Measurements from ENCODE around the gene ZSWIM6. TPM values are rescaled to one million over a fixed set of nuclear protein-coding genes. Genes with fewer than 3 reads are reported as not detected.

The ZSWIM6 gene
- total RNA-seq, 1 donor from 2014 or later = 18.1 TPM

GRCh38 chr5:61449804-61450492 lies 117.9 kb downstream of the ZSWIM6 start:
- Histone ChIP-seq H3K27ac (no peak overlapping the region), H3K9me3 (peaks cover 17% of the 10 kb centered on the region), H3K36me3 (no peaks in the 10 kb centered on the region), H3K27me3 (ENCODE audit: low read depth) (no peaks in the 10 kb centered on the region), H3K4me3 (no peak overlapping the region), H3K4me1 (peaks cover 20% of the 10 kb centered on the region)
- ATAC-seq (peak; percentile 37 to 78), DNase-seq (no peak)
- intact Hi-C loops (cut with DNase I) = no loop called here
- no peak for TF ChIP-seq CTCF (IDR thresholded peaks at IDR 0.05)

GRCh38 chr5:61450493-61451279 lies 118.6 kb downstream of the ZSWIM6 start:
- DNase-seq = no peak

GRCh38 chr5:61455179-61456006 lies 123.3 kb downstream of the ZSWIM6 start:
- no peaks in the 10 kb centered on the region for H3K27me3 ChIP-seq (ENCODE audit: low read depth)
- DNase-seq = no peak
- no peak overlapping the region for H3K27ac ChIP-seq
- H3K4me1 ChIP-seq = peaks cover 13% of the 10 kb centered on the region
- no peaks in the 10 kb centered on the region for H3K9me3 ChIP-seq
- H3K4me3 ChIP-seq = no peak overlapping the region
- TF ChIP-seq CTCF (IDR thresholded peaks at IDR 0.05) = no peak
- ATAC-seq = no peak
- intact Hi-C loops (cut with DNase I) = no loop called here
- H3K36me3 ChIP-seq = no peaks in the 10 kb centered on the region

More at GRCh38 chr5:61450493-61451279, 118.6 kb downstream of the ZSWIM6 start:
- Histone ChIP-seq H3K27ac (no peak overlapping the region), H3K4me3 (no peak overlapping the region), H3K9me3 (peaks cover 17% of the 10 kb centered on the region), H3K4me1 (peaks cover 20% of the 10 kb centered on the region), H3K27me3 (ENCODE audit: low read depth) (no peaks in the 10 kb centered on the region), H3K36me3 (no peaks in the 10 kb centered on the region)
- ATAC-seq = peak; percentile 21 to 56
- intact Hi-C loops (cut with DNase I) = no loop called here
- TF ChIP-seq CTCF (IDR thresholded peaks at IDR 0.05) = no peak

GRCh38 chr5:61460471-61460870 lies 128.4 kb downstream of the ZSWIM6 start:
- no peak overlapping the region for H3K4me3 ChIP-seq
- no peak overlapping the region for H3K27ac ChIP-seq
- H3K4me1 ChIP-seq = peaks cover 21% of the 10 kb centered on the region
- no peaks in the 10 kb centered on the region for H3K36me3 ChIP-seq
- ATAC-seq (no peak), DNase-seq (no peak)
- H3K27me3 ChIP-seq (ENCODE audit: low read depth) = no peaks in the 10 kb centered on the region
- no peaks in the 10 kb centered on the region for H3K9me3 ChIP-seq
- TF ChIP-seq CTCF (IDR thresholded peaks at IDR 0.05) = no peak
- intact Hi-C loops (cut with DNase I) = no loop called here

- no peak for TF ChIP-seq CTCF (IDR thresholded peaks at IDR 0.05)
- Histone ChIP-seq H3K9me3 (no peaks in the 10 kb centered on the region), H3K4me1 (peaks cover 21% of the 10 kb centered on the region), H3K36me3 (no peaks in the 10 kb centered on the region), H3K27me3 (ENCODE audit: low read depth) (no peaks in the 10 kb centered on the region), H3K27ac (no peak overlapping the region), H3K4me3 (no peak overlapping the region)
- peak in 1 of 2 donors; percentile 75 for ATAC-seq
- intact Hi-C loops (cut with DNase I) = no loop called here
- DNase-seq = no peak
These were observed 129.4 kb downstream of the ZSWIM6 start for GRCh38 chr5:61461417-61461816.
